ENCODE measurements around the gene ZNF827. TPM values are rescaled to one million over a fixed set of nuclear protein-coding genes. Genes with fewer than 3 reads are reported as not detected.
A peak's percentile ranks its signal among the peaks of the same experiment; 100 is the strongest.

The ZNF827 gene
- total and polyA plus RNA-seq, 3 experiments from 2014 or later = 6.9 to 32.5 (median 32.2) TPM

- Histone ChIP-seq H3K4me1 (ENCODE audit: insufficient read depth, low read length) (peaks cover 21% of the 10 kb centered on the region), H3K4me3 (ENCODE audit: low read length) (no peak overlapping the region), H3K36me3 (ENCODE audit: insufficient read depth, low read length) (peaks cover 5% of the 10 kb centered on the region), H3K9me3 (ENCODE audit: low read length) (no peaks in the 10 kb centered on the region), H3K27ac (ENCODE audit: low read depth, low read length) (no peak overlapping the region), H3K27me3 (ENCODE audit: insufficient read depth, low read length, poor library complexity, severe bottlenecking) (no peaks in the 10 kb centered on the region)
- ChIA-PET POLR2A (no interaction called here), CTCF (no interaction called here)
- Mint-ChIP-seq H3K27me3 (no peaks in the 10 kb centered on the region), H3K9me3 (no peaks in the 10 kb centered on the region), H3K4me3 (no peak overlapping the region), H3K36me3 (peaks cover 10 to 42% (median 17%) of the 10 kb centered on the region in 3 donors), H3K27ac (no peak overlapping the region), H3K4me1 (peaks cover 32 to 62% (median 61%) of the 10 kb centered on the region in 3 donors)
- DNase-seq = no peak
Measured at GRCh38 chr4:145898466-145898865, 40.2 kb downstream of the ZNF827 start.

- POLR2A ChIA-PET = no interaction called here
- DNase-seq = no peak
- CTCF ChIA-PET = no interaction called here
- Histone ChIP-seq H3K4me1 (ENCODE audit: insufficient read depth, low read length) (peaks cover 21% of the 10 kb centered on the region), H3K9me3 (ENCODE audit: low read length) (no peaks in the 10 kb centered on the region), H3K27me3 (ENCODE audit: insufficient read depth, low read length, poor library complexity, severe bottlenecking) (no peaks in the 10 kb centered on the region), H3K4me3 (ENCODE audit: low read length) (no peak overlapping the region), H3K27ac (ENCODE audit: low read depth, low read length) (no peak overlapping the region), H3K36me3 (ENCODE audit: insufficient read depth, low read length) (no peaks in the 10 kb centered on the region)
- Mint-ChIP-seq H3K4me1 (peaks cover 34 to 51% (median 50%) of the 10 kb centered on the region in 3 donors), H3K36me3 (peaks cover 0 to 37% (median 20%) of the 10 kb centered on the region in 3 donors), H3K27ac (peak overlapping the region in 3 of 8 donors; percentile 0 to 7 (median 5)), H3K4me3 (peak overlapping the region in 1 of 7 donors; percentile 35), H3K27me3 (no peaks in the 10 kb centered on the region), H3K9me3 (no peaks in the 10 kb centered on the region)
Measured at GRCh38 chr4:145895056-145895455, 43.6 kb downstream of the ZNF827 start.

- Mint-ChIP-seq H3K36me3 (peaks cover 0 to 46% (median 19%) of the 10 kb centered on the region in 3 donors), H3K4me1 (peaks cover 32 to 40% (median 35%) of the 10 kb centered on the region in 3 donors), H3K27me3 (no peaks in the 10 kb centered on the region), H3K27ac (peak overlapping the region in 1 of 8 donors; percentile 65), H3K9me3 (no peaks in the 10 kb centered on the region), H3K4me3 (no peak overlapping the region)
- Histone ChIP-seq H3K27ac (ENCODE audit: low read depth, low read length) (no peak overlapping the region), H3K36me3 (ENCODE audit: insufficient read depth, low read length) (no peaks in the 10 kb centered on the region), H3K27me3 (ENCODE audit: insufficient read depth, low read length, poor library complexity, severe bottlenecking) (no peaks in the 10 kb centered on the region), H3K4me3 (ENCODE audit: low read length) (no peak overlapping the region), H3K4me1 (ENCODE audit: insufficient read depth, low read length) (peaks cover 21% of the 10 kb centered on the region), H3K9me3 (ENCODE audit: low read length) (no peaks in the 10 kb centered on the region)
- DNase-seq = no peak
- ChIA-PET CTCF (interaction anchor here (1.3 kb wide), 1 partner anchor 10 kb away, joined by 3 read pairs; no protein-coding TSS in a partner anchor), POLR2A (no interaction called here)
Measured at GRCh38 chr4:145891958-145892357, 46.7 kb downstream of the ZNF827 start.

DNA sequence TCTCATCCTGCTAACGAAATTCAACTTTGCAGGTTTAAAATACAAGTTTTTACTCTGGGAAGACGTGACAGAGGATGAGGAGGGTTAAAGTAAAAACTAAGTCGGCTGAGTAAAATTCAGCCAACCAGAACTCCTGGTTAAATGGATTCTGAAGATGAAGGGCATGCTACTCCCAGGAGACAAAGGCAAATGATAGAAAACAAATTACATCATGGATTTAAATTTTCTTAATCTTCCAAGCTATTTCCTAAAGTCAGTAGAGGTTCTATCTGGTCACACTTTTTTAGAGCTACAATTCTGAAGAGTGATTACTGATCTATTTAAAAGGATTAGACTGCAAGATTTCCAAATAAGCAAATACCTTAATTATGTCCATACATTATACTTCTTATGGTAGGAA, 47.9 kb downstream of the ZNF827 start:
- Mint-ChIP-seq H3K36me3 (peaks cover 6 to 57% (median 22%) of the 10 kb centered on the region in 3 donors), H3K4me1 (peaks cover 22 to 30% (median 22%) of the 10 kb centered on the region in 3 donors), H3K27ac (no peak overlapping the region), H3K9me3 (no peaks in the 10 kb centered on the region), H3K4me3 (no peak overlapping the region), H3K27me3 (no peaks in the 10 kb centered on the region)
- CTCF ChIA-PET = interaction anchor here (1.3 kb wide), 1 partner anchor 9 kb away, joined by 3 read pairs; no protein-coding TSS in a partner anchor
- POLR2A ChIA-PET = no interaction called here
- no peaks in the 10 kb centered on the region for H3K27me3 ChIP-seq (ENCODE audit: insufficient read depth, low read length, poor library complexity, severe bottlenecking)
- no peak for DNase-seq
- no peak overlapping the region for H3K4me3 ChIP-seq (ENCODE audit: low read length)
- no peaks in the 10 kb centered on the region for H3K36me3 ChIP-seq (ENCODE audit: insufficient read depth, low read length)
- no peak overlapping the region for H3K27ac ChIP-seq (ENCODE audit: low read depth, low read length)
- H3K4me1 ChIP-seq (ENCODE audit: insufficient read depth, low read length) = peaks cover 15% of the 10 kb centered on the region
- H3K9me3 ChIP-seq (ENCODE audit: low read length) = no peaks in the 10 kb centered on the region

DNA sequence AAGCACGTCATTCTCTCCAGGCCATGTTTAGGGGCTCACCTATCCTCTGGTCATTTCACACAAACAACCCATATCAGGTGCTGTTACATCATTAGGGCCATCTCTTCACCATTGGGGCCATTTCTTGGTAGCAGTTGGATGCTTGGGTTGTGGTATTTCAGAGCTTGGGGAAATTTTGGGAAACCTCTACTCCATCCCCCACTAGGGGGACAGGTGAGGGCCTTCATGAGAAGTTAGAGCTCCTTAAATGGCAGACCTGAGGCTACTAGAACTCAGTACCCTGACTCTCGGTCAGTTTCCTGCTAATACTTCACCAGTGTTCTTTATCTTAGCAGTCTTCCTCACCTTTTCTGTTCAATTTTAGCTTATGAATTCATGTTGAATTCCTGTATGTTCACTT, 50.2 kb downstream of the ZNF827 start:
- H3K36me3 ChIP-seq (ENCODE audit: insufficient read depth, low read length) = no peaks in the 10 kb centered on the region
- H3K9me3 Mint-ChIP-seq = no peaks in the 10 kb centered on the region
- H3K27ac Mint-ChIP-seq = peak overlapping the region in 1 of 8 donors; percentile 43
- peaks cover 5 to 13% (median 11%) of the 10 kb centered on the region in 3 donors for H3K4me1 Mint-ChIP-seq
- H3K4me3 ChIP-seq (ENCODE audit: low read length) = no peak overlapping the region
- H3K27ac ChIP-seq (ENCODE audit: low read depth, low read length) = no peak overlapping the region
- no peaks in the 10 kb centered on the region for H3K27me3 ChIP-seq (ENCODE audit: insufficient read depth, low read length, poor library complexity, severe bottlenecking)
- no peaks in the 10 kb centered on the region for H3K27me3 Mint-ChIP-seq
- H3K36me3 Mint-ChIP-seq = peaks cover 6 to 75% (median 28%) of the 10 kb centered on the region in 3 donors
- no peaks in the 10 kb centered on the region for H3K9me3 ChIP-seq (ENCODE audit: low read length)
- no peak for DNase-seq
- ChIA-PET CTCF (interaction anchor here (0.9 to 1.6 kb wide), 2 partner anchors 8 to 53 kb away, joined by 3 to 4 read pairs; no protein-coding TSS in a partner anchor), POLR2A (no interaction called here)
- H3K4me1 ChIP-seq (ENCODE audit: insufficient read depth, low read length) = no peaks in the 10 kb centered on the region
- no peak overlapping the region for H3K4me3 Mint-ChIP-seq

DNA sequence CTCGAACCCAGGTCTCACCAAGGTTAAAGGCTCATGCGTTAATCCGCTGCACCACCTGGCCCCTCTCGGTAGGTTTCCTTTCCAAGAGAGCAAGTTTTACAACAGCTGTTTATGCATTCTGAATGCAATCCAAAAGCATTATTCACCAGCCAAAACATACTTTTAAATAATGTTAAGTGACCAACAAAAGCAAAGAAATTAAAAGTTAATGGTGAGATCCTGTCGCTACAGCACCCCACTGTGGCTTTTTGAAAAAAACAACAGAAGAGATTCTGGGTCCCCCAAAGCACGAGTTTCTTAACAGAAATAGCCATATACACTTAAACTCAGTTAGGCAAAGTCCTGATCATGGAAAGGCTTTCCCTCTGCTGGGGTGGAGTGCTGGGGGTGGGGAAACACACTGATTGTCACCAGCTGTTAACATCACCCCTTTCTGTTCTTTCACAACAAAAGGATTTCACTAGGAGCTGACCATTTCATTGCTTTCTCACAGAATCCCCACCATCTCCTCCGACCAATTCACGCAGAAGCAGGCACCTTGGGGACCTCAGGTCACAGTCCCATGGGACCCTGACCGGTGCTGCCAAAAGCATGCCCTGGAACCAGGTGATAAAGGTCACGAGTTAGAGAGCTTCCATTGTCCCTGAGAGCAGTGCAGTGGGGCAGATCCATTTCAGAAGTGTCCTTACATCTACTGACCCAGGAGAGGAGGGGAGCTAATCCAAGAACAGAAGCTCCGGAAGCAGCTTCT, 51.2 kb downstream of the ZNF827 start:
- CTCF ChIA-PET = interaction anchor here (0.9 to 1.6 kb wide), 2 partner anchors 9 to 54 kb away, joined by 3 to 4 read pairs; no protein-coding TSS in a partner anchor
- H3K27ac Mint-ChIP-seq = no peak overlapping the region

GRCh38 chr4:145886871-145887240, 51.8 kb downstream of the ZNF827 start:
- Mint-ChIP-seq H3K4me3 (no peak overlapping the region), H3K27ac (no peak overlapping the region), H3K9me3 (no peaks in the 10 kb centered on the region), H3K4me1 (peaks cover 8 to 19% (median 10%) of the 10 kb centered on the region in 3 donors), H3K36me3 (peaks cover 6 to 76% (median 20%) of the 10 kb centered on the region in 3 donors), H3K27me3 (no peaks in the 10 kb centered on the region)
- Histone ChIP-seq H3K27ac (ENCODE audit: low read depth, low read length) (no peak overlapping the region), H3K4me3 (ENCODE audit: low read length) (no peak overlapping the region), H3K9me3 (ENCODE audit: low read length) (no peaks in the 10 kb centered on the region), H3K27me3 (ENCODE audit: insufficient read depth, low read length, poor library complexity, severe bottlenecking) (no peaks in the 10 kb centered on the region), H3K36me3 (ENCODE audit: insufficient read depth, low read length) (no peaks in the 10 kb centered on the region), H3K4me1 (ENCODE audit: insufficient read depth, low read length) (no peaks in the 10 kb centered on the region)
- POLR2A ChIA-PET = no interaction called here
- no peak for DNase-seq
- CTCF ChIA-PET = interaction anchor here (1.6 kb wide), 1 partner anchor 9 kb away, joined by 4 read pairs; no protein-coding TSS in a partner anchor

More for the DNA sequence above, 51.2 kb downstream of the ZNF827 start:
- no peaks in the 10 kb centered on the region for H3K9me3 ChIP-seq (ENCODE audit: low read length)
- no peak overlapping the region for H3K4me3 ChIP-seq (ENCODE audit: low read length)
- H3K27me3 ChIP-seq (ENCODE audit: insufficient read depth, low read length, poor library complexity, severe bottlenecking) = no peaks in the 10 kb centered on the region
- no peak overlapping the region for H3K4me3 Mint-ChIP-seq
- H3K9me3 Mint-ChIP-seq = no peaks in the 10 kb centered on the region
- no peaks in the 10 kb centered on the region for H3K4me1 ChIP-seq (ENCODE audit: insufficient read depth, low read length)
- H3K4me1 Mint-ChIP-seq = peaks cover 8 to 16% (median 10%) of the 10 kb centered on the region in 3 donors
- POLR2A ChIA-PET = no interaction called here
- DNase-seq = no peak
- H3K27me3 Mint-ChIP-seq = no peaks in the 10 kb centered on the region
- no peaks in the 10 kb centered on the region for H3K36me3 ChIP-seq (ENCODE audit: insufficient read depth, low read length)
- H3K36me3 Mint-ChIP-seq = peaks cover 6 to 76% (median 24%) of the 10 kb centered on the region in 3 donors
- H3K27ac ChIP-seq (ENCODE audit: low read depth, low read length) = no peak overlapping the region

DNA sequence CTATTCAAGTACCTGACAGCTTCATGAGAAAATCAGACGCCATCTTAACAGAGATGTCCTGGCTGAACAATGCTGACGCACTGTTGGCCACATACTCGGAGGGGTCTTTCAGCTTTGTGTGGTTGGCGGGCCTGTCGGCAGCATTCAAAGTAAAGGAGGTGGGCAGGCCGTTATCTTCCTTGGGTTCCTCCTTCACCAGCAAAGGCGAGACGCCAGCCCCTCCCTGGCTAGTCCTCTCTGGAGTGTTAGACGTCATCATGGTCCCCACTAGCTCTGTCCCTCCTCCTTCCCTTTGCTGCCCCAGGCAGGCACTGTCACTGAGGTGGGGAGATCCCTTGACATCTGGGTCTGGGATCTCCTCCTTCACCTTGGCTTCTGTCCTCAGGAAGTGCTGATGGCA, 53.0 kb downstream of the ZNF827 start:
- Histone ChIP-seq H3K4me3 (ENCODE audit: low read length) (no peak overlapping the region), H3K36me3 (ENCODE audit: insufficient read depth, low read length) (no peaks in the 10 kb centered on the region), H3K27ac (ENCODE audit: low read depth, low read length) (no peak overlapping the region), H3K4me1 (ENCODE audit: insufficient read depth, low read length) (no peaks in the 10 kb centered on the region), H3K9me3 (ENCODE audit: low read length) (no peaks in the 10 kb centered on the region), H3K27me3 (ENCODE audit: insufficient read depth, low read length, poor library complexity, severe bottlenecking) (no peaks in the 10 kb centered on the region)
- H3K9me3 Mint-ChIP-seq = no peaks in the 10 kb centered on the region
- no peak overlapping the region for H3K4me3 Mint-ChIP-seq
- POLR2A ChIA-PET = no interaction called here
- no peak for DNase-seq
- H3K27me3 Mint-ChIP-seq = no peaks in the 10 kb centered on the region
- H3K4me1 Mint-ChIP-seq = peaks cover 13 to 19% (median 15%) of the 10 kb centered on the region in 3 donors
- H3K27ac Mint-ChIP-seq = peak overlapping the region in 1 of 8 donors; percentile 60
- H3K36me3 Mint-ChIP-seq = peaks cover 6 to 72% (median 14%) of the 10 kb centered on the region in 3 donors
- CTCF ChIA-PET = no interaction called here
